Posterior vena cava (tissue), 2 donors: ENCODE measurements around the gene FCN1. TPM values are rescaled to one million over a fixed set of nuclear protein-coding genes. Genes with fewer than 3 reads are reported as not detected.

Source experiments
- DNase-seq: peaks from one replicate; pipeline ENCODE4 v3.0.0-alpha.2; 2020; ENCODE audit warnings: low spot score
- intact Hi-C, 2 donors: fragments of 100-400 bp; cut with DNase I; formaldehyde crosslinking; loops; one replicate each; pipeline versions ENCODE4 v1.14.1 to v1.14.2; 2022 to 2023
- total RNA-seq, 2 donors: library from RNA; stranded (reverse); fragmentation: NEBNext Ultra II Directional; extraction: Animal tissue kit (Norgen Biotek cat#: 25700); gene quantifications; one replicate each; pipeline ENCODE4 v1.2.1, GENCODE V29; 2021
- donor health status: DM: yes; HTN: yes; CAD: no.
- donor health status: DM: yes; HTN: yes; CAD: no.

The FCN1 gene
- total RNA-seq, 2 donors from 2014 or later = 7.1 to 16.5 TPM

DNA sequence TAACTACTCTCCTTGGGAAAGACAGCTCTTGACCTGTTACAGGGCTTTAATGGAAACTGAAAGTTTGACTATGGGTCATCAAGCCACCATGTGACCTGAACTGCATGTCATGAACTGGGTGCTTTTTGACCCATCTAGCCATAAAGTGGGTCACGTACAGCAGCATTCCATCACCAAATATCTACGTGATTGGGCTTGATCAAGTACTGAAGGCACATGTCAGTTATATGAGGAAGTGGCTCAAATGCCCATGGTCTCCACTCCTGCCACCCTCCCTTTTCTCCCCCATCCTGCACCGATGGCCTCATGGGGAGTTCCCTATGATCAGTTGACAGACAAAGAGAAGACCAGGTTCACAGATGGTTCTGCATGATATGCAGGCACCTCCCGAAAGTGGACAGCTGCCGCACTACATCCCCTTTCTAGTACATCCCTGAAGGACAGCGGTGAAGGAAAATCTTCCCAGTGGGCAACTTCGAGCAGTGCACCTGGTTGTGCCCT lies 7.3 kb upstream of the FCN1 start:
- DNase-seq = peak; percentile 20
- intact Hi-C loops = no loop called here

DNA sequence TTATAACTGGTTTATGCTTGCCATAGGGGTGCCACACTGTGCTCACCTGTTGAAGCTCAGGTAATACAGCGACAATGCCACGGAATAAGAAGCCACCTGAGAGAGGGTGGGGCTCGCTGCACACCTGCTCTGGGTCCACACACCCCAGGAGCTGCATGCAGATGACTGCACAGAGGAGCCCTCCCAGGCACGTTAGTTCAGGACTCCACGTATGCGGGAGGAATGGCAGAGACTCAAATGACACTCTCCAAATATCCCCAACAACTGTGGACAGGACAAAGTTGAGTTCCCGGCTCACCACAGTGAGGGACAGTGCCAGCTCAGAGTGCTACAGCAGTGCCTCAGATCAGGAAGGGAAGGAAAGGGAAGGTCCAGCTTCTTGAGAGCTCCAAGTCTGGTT lies 5.8 kb upstream of the FCN1 start:
- peak; percentile 32 for DNase-seq
- intact Hi-C loops = no loop called here

DNA sequence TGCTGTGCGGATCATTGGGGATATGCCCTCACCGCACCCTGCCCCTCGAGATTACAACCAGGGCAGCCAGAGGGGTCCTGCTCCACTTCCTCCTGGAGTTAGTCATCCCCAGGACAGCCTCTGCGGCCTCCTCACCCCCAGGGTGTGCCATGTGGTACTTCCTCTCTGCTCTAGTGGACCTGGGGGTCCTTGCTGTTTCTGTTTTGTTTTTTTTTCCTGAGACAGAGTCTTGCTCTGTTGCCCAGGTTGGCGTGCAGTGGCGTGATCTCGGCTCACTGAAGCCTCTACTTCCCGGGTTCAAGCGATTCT lies 5.2 kb upstream of the FCN1 start:
- no peak for DNase-seq
- intact Hi-C loops = no loop called here

DNA sequence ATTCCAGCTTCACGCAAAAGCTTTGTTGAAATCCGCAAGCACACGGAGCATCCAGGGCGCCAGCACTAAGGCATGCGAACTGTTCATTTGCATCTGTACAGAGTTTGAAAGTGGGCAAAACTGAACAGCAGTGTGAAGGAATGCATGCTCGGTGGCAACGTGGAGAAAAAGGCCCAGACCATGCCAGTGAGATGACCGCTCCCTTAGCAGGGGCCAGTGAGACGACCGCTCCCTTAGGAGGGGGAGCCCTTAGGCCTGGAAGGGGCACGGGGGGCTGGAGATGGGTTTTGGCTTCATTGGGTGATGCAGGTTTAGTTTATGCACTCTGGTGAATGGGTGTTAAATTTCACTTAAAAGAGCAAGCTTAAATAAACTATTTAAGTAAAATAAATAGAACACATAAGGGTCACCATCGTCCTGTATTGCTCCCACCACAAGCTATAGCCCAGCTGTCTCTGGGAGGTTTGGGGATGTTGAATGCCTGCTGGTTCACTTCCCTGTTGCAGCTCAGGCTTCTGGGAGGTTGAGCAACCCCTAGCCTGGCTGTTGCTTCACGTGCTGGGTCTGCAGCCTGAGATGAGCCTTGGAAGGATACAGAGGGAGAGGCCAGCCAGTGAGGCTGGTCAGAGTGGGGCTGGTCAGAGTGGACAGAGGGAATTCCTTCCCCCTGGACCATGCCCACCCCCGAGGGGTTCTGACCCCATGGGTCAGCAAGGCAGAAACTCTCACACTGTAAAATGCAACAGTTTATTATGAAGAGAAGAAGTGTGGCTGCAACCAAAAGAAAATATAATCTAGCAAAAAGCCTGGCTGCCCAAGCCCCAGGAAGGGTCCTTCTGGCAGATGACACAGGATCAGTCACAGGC lies 4.6 kb upstream of the FCN1 start:
- intact Hi-C loops = no loop called here
- peak; percentile 91 for DNase-seq

DNA sequence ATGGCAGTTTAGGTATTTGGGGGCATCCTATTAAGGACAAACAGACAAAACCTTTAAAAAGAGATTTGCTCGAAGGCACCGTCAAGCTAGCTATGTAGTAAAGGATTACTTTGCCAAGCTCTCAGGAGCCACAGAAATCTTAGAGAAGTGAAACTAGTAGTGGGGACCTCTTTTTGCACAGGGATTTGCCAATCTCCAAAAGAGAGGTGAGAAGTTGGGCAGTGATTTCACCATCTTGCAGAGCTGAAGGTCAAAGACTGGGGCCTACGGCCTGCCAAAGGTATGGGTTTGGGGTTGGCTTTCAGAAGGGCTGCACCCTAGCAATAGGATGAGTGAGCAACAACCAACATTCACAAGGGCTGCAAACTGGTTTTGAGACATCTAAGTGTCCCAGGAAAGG lies 1.6 kb upstream of the FCN1 start:
- no peak for DNase-seq
- intact Hi-C loops = loop anchor here in 1 of 2 donors (5.0 kb wide), 1 partner anchor 352 kb away; no protein-coding TSS in a partner anchor

DNA sequence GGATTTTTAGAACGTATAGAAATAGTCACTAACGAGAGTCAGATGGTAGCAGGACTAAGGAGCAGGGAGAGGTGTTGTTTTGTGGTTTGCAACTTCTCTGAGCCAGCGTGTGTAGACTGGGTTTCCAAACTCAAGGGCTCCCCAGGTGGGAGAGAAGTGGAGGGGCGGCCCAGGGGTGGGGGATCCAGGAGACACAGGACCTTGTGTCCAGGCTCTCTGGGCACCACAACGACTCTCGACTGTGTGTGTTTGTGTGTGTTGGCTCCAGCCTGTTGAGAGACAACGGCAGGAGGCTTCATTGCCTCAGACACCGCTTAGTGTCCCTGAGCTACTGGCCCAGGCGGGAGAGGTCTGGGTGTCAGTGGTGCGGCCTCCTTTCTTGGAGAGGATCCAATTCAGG lies 934 bp upstream of the FCN1 start:
- no peak for DNase-seq
- intact Hi-C loops = loop anchor here in 1 of 2 donors (5.0 kb wide), 1 partner anchor 351 kb away; no protein-coding TSS in a partner anchor

DNA sequence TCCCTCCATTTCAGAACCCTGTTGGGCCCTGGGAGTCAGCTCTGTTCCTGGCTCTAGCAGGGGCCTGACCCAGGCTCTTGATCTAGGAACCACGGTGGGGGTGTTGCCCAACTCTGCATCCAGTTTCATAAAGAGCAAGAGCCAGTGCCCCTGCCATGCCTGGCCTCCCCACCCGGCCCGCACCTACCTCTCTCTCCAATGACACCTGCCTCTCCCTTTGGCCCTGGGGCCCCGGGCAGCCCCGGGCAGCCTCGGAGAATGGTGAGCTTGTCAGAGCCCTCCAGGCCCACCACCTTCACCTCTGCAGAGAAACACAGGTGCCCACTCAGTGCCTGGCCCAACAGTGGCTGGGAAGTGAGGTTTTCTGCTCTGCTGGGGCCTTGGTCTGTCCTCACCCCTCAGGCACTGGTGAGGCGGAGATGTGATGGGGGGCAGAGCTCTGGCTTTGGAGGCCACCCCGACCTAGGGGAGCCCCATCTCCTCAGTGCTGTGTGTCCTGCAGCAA lies 1.5 kb downstream of the FCN1 start:
- no peak for DNase-seq
- intact Hi-C loops = loop anchor here in 1 of 2 donors (5.0 kb wide), 1 partner anchor 349 kb away; no protein-coding TSS in a partner anchor

DNA sequence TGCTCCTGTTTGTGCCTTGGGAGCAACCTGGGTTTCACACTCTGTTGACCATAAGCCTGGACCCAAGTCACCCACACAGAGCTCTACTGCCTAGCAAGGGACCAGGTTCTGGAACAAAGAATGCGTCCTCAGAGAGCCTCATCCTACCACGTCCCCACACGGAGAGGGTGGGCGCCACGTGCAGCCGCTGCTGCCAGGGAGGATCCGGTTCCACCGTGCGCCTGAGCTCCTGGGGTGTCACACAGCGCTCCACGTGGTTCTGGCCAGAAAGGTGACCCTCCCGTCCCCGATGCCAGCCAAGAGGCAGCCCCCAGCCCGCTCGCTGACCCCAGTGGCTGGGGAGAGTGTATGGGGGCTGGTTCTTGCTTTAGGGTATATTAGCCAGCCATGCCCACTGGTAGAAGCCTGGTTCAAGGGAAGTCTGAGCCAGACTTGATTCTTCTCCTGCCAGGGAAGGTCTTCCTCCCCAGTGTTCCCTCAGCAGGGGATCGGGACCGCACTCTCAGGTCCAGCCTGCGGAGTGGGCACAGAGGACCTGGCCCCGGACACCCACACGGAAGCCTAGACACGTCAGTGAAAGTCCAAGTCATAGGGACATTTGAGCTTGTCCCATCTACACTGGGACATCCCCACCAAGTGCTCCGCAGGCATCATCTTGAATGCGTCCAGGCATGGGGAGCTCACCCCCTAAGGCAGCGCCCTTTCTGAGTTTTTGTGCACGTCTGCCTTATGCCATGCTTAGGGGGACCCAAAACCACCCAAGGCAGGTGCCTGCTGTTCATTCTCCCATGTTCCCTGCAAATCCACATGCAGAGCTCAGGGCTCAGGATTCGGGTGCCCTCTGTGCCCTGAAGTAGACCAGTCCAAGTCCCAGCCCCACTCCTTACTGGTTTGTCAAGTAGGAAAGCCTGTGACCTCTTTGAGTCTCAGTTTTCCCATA lies 2.4 kb downstream of the FCN1 start:
- intact Hi-C loops = loop anchor here in 1 of 2 donors (5.0 kb wide), 1 partner anchor 348 kb away; no protein-coding TSS in a partner anchor
- no peak for DNase-seq

DNA sequence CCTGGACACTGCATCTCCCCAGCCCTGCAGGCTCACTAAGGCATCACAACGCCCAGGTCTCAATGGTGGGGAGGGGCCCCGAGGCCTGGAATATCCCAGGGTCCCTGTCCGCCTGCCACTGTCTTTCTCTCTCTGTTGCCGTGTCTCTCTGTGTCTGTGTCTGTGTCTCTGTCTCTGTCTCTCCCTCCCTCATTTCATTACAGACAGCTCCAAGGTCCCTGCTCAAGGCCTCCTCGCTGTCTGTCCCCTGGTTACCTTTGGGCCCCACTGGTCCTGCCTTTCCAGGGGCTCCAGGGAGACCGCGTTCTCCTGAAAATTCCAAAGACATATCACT lies 3.2 kb downstream of the FCN1 start:
- DNase-seq = no peak
- intact Hi-C loops = loop anchor here in 1 of 2 donors (5.0 kb wide), 1 partner anchor 1708 kb away; no protein-coding TSS in a partner anchor

DNA sequence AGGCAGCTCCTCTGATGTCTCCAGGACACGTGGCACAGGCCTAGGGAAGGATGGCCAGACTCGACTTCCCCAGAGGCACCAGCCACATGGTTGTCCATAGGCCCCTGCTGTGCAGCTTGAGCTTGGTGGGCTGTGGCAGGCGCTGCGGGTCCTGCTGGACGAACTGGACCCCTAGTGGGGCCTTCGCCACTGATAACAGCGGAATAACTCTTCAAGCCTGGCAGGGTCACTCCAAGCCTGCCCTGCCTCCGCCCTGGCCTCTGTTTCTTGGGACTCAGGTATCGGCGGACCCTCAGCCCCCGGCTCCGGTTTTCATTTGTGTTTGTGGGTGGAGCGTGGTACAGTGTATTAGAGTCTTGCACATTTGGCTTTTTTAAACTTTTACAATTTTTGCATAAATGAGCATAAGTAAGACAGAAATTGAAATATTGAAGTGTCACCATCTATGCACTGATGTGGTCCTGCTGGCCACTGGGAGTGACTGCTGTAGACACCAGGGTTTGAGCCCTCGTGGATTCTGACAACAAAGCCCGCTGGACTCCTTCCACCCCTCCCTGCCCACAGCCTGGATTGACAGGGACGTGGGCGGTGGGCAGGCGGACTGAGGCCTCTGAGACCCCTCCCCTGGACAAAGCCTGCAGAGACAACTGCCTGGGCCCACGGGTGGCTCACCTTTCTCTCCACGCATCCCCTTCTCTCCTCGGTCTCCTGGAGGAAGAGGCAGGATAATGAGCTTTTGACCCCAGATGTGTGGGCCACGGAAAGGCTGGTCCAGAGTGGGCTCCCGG lies 3.8 kb downstream of the FCN1 start:
- intact Hi-C loops = loop anchor here in 1 of 2 donors (5.0 kb wide), 1 partner anchor 1708 kb away; no protein-coding TSS in a partner anchor
- no peak for DNase-seq

DNA sequence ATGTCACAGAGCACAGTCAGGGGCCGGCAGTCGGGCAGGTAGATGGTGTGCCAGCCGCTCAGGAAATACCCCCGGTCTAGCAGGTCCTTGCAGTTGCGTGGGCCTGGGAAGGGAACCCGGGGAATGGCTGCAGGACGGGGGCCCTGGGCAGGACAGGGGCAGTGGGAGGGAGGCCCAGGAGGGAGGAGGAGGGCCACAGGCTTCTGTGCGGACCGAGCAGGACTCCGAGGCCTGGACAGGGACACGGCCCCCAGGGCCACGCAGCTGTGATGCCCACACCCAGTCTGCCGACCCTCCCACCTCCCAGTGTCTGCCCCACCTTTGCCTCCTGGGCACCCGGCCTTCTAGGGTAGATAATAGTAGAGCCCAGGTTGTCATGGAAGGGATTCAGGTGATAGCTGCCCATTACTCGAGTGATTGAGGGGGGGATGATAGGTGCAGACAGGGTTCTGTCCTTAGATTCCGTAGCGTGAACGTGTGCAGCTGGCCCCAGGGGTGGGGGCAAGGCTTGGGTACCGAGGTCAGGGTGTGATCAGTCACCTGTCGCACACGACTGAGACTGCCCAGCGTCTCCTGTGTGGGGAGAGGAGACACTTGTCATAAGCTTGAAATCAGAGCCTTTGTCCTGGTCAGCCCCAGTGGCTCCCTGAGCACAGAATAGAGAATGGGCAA lies 4.5 kb downstream of the FCN1 start:
- intact Hi-C loops = loop anchor here in 1 of 2 donors (5.0 kb wide), 1 partner anchor 1709 kb away; no protein-coding TSS in a partner anchor

DNA sequence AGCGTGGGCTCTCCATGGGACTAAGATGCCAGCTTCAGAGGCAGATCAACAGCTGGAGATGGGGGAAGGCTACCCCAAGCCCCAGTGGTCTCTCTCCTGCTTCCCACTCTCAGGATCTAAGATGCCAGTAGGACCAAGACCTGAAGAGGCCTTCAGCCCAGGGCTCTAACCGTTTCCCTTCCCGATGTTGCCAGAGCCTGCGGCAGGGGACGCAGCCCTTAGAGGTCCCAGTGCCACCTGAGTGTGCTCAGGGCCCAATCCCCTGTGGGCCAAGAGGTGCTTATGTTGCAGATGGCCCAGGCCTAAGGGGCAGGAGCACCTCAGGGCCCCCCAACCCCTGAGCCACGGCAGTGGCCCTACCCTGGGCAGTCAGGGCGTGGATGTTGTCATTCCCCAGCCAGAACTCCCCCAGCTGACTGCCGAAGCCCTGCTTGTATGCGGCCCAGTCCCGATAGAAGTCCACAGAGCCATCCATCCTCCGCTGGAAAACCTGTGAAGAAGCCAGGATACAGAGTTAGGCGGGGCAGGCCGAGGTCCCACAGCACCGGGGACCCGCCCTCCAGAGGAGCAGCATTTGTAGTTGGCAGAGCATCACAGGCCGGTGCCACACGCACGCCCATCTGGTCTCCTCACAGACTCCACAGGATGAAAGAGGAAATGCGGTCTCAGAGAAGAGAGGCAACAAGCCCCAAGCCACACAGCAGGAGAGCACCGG lies 5.4 kb downstream of the FCN1 start:
- DNase-seq = no peak
- intact Hi-C loops = loop anchor here in 1 of 2 donors (5.0 kb wide), 1 partner anchor 1710 kb away; no protein-coding TSS in a partner anchor

More for the DNA sequence above, 4.5 kb downstream of the FCN1 start:
- DNase-seq = no peak

DNA sequence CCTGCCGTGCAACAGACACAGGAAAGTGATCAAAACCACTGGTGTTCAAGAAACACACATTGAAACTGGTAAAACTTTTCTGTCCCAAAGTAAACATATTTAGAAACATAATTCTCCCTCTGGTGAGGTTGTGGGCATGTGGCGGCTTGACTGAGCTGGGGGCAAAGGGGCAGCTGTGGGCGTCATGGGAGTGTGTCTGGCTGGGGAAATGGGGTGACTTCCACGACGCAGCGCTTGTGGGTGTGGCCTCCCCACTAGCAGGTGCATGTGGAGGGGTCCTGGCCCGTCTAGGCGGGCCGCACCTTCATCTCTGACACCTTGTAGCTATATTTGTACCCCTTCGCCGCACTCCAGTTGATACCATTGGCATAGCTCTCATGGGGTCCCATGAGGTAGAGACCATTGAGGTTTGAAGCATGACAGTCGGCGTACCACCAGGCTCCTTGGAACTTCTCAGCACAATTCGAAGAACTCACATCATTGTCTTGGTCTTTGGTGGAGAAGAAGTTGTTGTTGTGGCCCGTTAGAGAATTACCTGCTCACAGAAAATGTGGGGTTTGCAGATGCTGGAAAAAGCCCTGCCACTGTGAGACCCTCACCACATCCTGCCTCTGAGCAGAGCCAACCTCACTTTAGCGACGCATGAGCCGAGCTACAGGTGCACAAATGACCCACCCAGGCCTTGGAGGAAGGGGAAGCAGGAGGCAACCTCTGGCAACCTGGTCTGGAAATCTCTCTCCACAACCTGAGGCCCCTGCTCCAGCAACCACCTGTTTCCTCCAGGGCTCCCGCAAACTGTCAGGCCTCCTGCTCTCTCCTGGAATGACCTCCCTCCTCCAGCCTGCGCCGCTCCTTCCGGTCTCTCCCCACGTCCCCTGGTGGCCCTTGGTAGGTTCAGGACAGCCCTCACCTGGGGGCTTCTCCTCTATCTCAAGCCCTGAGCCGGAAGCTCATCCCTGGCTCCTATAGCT lies 7.9 kb downstream of the FCN1 start:
- no peak for DNase-seq
- intact Hi-C loops = loop anchor here in 1 of 2 donors (5.0 kb wide), 1 partner anchor 1713 kb away; no protein-coding TSS in a partner anchor

DNA sequence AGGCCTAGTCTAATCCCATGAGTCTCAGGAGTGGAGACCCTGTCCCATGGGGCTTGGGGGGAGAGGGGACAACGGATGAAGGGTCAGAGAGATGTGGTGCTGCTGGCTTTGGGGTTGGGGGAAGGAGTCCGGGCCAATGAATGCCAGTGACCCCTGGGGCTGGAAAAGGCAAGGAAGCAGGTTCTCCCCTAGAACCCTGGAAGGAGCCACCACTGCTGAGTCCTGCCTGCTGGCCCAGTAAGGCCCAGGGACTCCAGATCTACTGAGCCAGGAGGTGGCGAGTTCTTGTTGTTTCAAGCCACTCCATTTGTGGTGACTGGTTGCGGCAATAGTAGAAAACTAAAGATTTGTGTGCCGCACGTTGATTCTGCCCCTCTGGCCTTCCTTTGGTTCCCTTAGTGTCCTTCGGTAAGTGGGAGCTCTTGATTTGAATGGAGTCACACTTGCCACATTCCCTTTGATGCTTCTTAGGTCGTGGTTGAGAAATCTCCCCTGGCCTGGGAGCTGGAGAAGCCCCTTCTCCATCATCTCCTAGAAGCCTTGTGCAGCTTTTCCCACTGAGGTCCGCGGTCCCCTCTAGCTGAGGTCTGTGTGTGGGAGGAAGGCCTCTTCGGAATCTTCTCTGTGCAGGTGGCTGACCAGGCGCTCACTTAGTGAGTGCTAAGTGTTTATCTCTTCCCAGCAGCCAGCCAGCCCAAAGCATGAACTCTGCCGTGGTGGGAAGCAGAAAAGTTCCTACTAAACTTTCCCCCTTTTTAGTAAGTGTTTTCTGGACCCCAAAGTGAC lies 9.0 kb downstream of the FCN1 start:
- no peak for DNase-seq
- intact Hi-C loops = no loop called here

DNA sequence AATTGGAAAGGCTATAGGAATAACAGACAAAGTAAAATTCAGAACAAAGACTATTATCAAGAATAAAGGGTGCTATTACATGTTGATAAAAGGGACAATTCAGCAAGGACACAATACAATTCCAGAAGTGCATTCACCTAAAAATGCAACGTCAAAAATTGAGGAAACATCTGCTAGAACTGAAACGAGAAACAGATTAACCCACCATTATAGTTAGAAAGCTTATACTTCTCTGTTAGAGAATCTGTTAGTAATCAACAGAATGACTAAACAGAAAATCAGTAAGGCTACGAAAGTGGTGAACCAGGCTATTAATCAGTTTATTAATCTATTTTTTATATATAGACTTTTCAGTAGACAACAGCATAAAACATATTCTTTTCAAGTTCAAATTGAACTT lies 14.8 kb downstream of the FCN1 start:
- no peak for DNase-seq
- intact Hi-C loops = no loop called here

DNA sequence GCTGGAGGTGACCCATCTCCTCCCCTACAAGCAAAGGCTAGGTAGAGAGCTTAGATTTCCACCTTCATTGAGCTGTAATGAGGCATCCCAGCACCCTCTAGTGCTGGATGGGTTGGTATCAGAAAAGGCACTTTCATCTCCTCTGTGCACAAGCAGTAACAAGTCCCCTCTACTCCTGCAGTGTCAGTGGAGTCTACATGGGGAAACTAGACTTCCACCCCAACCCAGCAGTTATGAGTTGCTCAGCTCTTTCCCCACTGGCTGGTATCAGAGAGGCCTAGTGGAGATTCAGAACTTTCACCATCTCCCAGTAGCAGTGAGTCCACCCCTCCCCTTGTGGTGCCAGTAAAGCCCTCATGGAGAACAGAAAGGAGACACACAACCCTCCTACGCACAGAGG lies 17.9 kb downstream of the FCN1 start:
- DNase-seq = no peak
- intact Hi-C loops = no loop called here
